Measurements from ENCODE around the gene ATP6V0A1.
A peak's percentile ranks its signal among the peaks of the same experiment; 100 is the strongest.
"Not testable (repeated sequence)": the region's sequence is repeated elsewhere in the genome, so short reads cannot be mapped to it uniquely, and the experiment has no call there.

The ATP6V0A1 gene

DNA sequence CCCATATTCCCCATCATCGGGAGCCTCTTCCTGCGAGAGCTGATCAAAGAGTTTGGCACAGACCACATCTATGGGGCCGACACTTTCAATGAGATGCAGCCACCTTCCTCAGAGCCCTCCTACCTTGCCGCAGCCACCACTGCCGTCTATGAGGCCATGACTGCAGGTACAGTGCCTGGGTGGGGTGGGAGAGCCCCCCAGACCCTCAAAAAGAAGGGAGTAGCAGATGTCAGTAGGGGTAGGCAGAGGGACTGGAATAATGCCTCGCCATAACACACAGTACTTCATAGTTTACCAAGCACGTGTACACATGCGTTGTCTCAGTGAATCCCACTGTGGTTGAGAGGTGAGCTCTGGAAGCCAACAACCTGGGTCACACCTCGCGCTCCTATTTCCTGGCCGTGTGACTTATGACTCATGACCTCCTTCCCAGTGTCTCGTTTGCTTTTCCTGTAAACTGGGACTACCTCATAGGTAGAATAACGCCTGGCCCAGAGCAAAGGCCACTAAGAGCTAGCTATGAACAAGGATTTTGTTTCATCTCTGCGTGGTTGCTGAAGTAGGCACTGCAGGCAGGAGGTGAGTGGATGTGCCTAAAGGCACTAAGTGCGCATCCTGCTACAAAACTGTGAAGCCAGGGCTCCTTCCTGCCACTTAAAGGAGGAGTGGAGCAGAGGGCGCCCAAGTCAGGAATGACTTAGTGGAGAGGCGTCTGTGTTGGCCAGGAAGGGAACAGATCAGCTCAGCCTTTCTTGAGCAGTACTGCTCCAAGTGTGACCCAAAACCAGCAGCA is 82.6 kb downstream of the ATP6V0A1 start:
- DNase-seq (ENCODE audit: low spot score), result no peak

- DNase-seq (ENCODE audit: low spot score), result no peak
These were observed 84.8 kb downstream of the ATP6V0A1 start for GRCh38 chr17:42543190-42544079.

DNA sequence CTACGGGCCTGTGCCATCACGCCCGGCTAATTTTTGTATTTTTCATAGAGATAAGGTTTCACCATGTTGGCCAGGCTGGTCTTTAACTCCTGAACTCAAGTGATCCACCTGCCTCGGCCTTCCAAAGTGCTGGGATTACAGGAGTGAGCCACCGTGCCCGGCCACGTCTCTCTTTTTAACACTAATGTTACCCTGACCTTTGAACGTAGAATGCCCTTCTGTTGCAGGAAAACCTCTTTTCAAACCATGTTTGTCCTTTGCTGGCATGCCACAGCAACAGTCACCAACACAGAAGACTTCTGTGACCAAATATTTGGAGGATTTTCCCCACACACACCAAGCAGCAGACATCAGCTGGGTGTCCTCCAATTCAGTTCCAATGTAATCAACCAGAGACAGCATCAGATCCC is 86.2 kb downstream of the ATP6V0A1 start:
- no peak for DNase-seq (ENCODE audit: low spot score)

- not testable (repeated sequence) for DNase-seq (ENCODE audit: low spot score)
These were observed 87.3 kb downstream of the ATP6V0A1 start for GRCh38 chr17:42545755-42546505.

GRCh38 chr17:42547001-42547461 is 88.4 kb downstream of the ATP6V0A1 start:
- DNase-seq (ENCODE audit: low spot score), result no peak

- no peak for DNase-seq (ENCODE audit: low spot score)
These were observed 89.0 kb downstream of the ATP6V0A1 start for GRCh38 chr17:42547698-42548069.

DNA sequence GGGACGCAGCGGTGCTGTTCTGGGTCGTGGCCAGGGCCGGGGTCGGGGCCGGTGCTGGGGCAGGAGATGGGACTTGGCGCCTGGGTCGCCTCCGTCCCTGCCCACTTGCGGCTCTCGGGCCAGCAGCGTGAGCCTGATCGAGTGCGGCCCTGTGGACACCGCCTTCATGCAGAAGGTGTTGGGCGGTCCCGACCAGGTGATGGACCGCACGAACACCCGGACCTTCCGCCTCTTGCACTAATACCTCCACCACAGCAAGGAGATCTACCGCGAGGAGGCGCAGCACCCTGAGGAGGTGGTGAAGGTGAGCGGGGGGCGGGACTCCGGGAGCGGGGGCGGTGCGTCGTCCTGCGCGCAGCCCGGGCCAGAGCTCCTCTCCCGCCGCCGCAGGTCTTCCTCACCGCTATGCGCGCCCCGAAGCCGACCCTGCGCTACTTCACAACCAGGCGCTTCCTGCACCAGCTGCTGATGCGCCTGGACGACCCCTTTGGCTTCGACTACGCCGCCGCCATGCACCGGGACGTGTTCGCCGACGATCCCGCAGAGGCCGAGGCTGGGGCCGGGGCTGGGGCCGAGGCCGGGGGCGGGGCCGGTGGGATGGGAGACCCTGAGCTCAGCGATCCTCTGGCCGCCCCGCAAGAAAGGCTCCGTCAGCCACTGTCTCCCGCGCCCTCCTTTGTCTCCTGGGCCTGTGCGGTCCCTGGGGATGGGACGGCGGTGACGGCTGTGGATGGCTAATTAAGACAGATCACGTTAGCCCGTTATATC is 89.6 kb downstream of the ATP6V0A1 start:
- peak; percentile 91 for DNase-seq (ENCODE audit: low spot score)

DNA sequence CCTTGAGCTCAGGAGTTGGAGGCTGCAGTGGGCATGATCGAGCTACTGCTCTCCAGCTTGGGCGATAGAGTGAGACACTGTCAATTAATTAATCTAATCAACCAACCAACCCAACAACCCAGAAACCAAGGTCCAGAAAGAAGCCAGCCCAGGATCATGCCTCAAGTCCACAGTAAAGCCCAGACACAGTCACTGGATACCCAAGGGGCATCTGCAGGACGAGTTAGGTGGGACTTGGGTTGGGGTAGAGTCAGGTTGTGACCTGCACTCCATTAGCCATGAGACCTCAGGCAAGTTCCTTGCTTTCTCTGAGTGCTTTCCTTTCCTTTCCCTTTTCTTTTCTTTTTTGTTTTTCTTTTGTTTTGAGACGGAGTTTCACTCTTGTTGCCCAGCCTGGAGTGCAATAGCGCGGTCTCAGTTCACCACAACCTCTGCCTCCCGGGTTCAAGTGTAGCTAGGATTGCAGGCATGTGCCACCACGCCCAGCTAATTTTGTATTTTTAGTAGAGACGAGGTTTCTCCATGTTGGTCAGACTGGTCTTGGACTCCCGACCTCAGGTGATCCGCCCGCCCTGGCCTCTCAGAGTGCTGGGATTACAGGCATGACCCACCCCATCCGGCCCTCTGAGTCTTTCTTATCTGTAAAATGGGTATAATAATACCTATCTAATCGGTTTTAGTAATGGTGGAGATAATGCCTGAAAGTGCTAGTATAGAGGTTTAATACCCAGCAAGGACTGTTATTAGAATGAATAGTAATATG is 90.5 kb downstream of the ATP6V0A1 start:
- no peak for DNase-seq (ENCODE audit: low spot score)

- DNase-seq (ENCODE audit: low spot score), result not testable (repeated sequence)
These were observed 94.1 kb downstream of the ATP6V0A1 start, which contains the start of gene HSD17B1 for GRCh38 chr17:42552736-42553135. Gene HSD17B1, plus strand, starts transcription at chr17:42552923. Its CDS starts 11 bp downstream, at chr17:42552934.

DNA sequence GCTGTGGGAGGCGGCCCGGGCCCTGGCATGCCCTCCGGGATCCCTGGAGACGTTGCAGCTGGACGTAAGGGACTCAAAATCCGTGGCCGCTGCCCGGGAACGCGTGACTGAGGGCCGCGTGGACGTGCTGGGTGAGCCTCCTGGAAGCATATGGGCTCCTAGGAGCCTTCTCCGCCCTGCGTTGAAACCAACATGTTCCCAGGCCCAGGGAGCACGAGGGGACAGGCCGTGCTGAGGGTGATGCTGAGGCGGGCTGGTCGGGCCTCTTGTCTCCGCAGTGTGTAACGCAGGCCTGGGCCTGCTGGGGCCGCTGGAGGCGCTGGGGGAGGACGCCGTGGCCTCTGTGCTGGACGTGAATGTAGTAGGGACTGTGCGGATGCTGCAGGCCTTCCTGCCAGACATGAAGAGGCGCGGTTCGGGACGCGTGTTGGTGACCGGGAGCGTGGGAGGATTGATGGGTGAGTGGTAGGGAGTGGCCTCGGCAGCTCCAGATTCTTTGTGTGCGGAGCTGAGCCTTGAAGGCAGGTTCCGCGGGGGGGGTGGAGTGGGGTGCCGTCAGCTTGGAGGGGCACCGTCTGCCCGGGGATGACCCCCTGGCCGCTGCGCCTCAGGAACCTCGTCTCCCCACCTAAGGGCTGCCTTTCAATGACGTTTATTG is 94.6 kb downstream of the ATP6V0A1 start:
- no peak for DNase-seq (ENCODE audit: low spot score)

DNA sequence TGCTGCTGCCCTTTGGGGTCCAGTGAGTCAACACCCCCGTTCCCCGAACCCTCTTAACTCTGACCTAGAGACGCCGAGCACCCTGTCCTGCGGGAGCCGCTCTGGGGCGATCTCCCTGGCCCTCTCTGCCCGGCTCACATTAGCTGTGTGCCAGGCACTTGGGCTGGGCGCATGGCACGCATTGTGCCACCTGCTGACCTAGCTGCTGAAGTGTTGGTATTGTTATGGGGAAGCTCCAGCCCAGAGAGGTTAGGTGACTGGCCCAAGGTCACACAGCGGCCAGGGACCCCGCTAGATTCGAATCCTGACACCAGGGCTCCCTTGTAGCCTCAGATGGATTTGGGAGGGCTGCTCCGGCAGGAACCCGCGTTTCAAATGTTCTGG is 95.2 kb downstream of the ATP6V0A1 start:
- no peak for DNase-seq (ENCODE audit: low spot score)

GRCh38 chr17:42554250-42555121 is 95.8 kb downstream of the ATP6V0A1 start:
- peak; percentile 87 for DNase-seq (ENCODE audit: low spot score)

DNA sequence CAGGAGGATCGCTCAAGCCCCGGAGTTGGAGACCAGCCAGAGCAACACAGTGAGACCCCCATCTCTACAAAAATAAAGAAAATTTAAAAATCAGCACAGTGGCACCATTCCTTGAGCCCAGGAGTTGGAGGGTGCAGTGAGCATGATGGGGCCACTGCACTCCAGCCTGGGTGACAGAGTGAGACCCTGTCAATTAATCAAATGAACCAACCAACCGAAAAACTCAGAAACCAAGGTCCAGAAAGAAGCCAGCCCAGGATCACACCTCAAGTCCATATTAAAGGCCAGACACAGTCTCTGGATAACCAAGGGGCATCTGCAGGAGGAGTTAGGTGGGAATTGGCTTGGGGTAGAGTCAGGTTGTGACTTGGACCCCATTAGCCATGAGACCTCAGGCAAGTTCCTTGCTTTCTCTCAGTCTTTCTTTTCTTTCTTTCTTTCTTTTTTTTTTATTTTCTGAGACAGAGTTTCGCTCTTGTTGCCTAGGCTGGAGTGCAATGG is 96.5 kb downstream of the ATP6V0A1 start:
- no peak for DNase-seq (ENCODE audit: low spot score)

GRCh38 chr17:42555961-42556617 is 97.4 kb downstream of the ATP6V0A1 start:
- not testable (repeated sequence) for DNase-seq (ENCODE audit: low spot score)

GRCh38 chr17:42559075-42559474 is 100.4 kb downstream of the ATP6V0A1 start:
- DNase-seq (ENCODE audit: low spot score), result no peak

GRCh38 chr17:42560246-42560645 is 101.6 kb downstream of the ATP6V0A1 start:
- DNase-seq (ENCODE audit: low spot score), result no peak

- peak; percentile 91 for DNase-seq (ENCODE audit: low spot score)
These were observed 103.3 kb downstream of the ATP6V0A1 start, which contains the start of gene COASY for GRCh38 chr17:42561897-42562387. Gene COASY, plus strand, starts transcription at chr17:42562148. Its CDS starts 475 bp downstream, at chr17:42562623.

Measured in germinal center (tissue), 1 donor.